Hepatocyte (in vitro differentiated cells): ENCODE measurements around the gene MGAT5.

ENCODE experiments used
- CTCF ChIP-seq: fragments of 200-600 bp; sonication (generic); IDR thresholded peaks from 2 replicates; pipeline ENCODE4 v1.5.1; 2016; ENCODE audit warnings: antibody characterized with exemption, mild to moderate bottlenecking; ENCODE audit not compliant: poor library complexity
- EZH2 ChIP-seq: fragments of 200-600 bp; sonication (generic); IDR thresholded peaks from 2 replicates; pipeline ENCODE4 v1.6.1; 2016; ENCODE audit warnings: antibody characterized with exemption, mild to moderate bottlenecking, borderline replicate concordance

- no peak for TF ChIP-seq CTCF
- no peak for TF ChIP-seq EZH2
Measured at GRCh38 chr2:134407154-134407890, 153.4 kb downstream of the MGAT5 start.
